Measurements from ENCODE around the gene USP12.
"Not testable (repeated sequence)": the region's sequence is repeated elsewhere in the genome, so short reads cannot be mapped to it uniquely, and the experiment has no call there.

USP12 gene

DNA sequence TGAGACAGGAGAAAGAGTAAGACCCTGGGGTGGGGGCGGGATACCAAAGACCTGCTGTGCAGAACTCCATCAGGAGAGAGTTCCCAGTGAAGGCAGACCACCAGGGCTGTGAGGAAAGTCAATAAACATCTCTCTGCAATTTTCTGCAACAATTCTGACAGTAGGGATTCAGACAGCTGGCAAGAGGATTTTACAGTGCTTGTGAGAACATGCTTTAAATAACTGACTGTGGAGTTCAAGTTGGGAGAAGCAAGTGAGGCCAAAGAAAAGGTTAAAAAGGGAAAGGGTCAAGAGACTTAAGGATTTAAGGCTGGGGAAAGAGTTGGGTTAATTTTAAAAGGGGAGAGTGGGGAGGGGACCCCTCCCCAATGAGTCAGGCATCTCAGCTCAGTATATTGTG, 98.4 kb downstream of the USP12 start:
- no peak for DNase-seq (ENCODE audit: low spot score)

GRCh38 chr13:27066123-27066522, 105.5 kb downstream of the USP12 start:
- not testable (repeated sequence) for DNase-seq (ENCODE audit: low spot score)

DNA sequence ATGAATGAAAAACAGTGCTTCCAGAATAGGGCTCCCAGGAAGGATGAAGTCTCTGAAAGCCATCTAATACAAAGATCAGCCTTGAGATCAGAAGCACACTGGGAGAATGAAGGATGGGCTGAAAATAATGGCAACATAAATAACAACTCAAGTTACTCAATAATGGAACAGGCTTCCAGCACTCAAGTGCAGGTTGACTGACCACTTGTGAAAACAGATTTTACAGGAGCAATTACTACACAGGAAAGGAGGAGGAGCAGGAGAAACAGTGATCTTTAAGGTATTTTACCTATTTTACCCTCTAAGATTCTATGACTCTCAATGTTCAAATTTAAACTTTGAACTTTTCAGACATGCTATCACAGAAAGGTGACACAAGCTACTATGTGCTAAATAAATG, 106.0 kb downstream of the USP12 start:
- DNase-seq (ENCODE audit: low spot score): no peak

- DNase-seq (ENCODE audit: low spot score): no peak
These were observed 107.2 kb downstream of the USP12 start for GRCh38 chr13:27064252-27064995.

GRCh38 chr13:27057817-27058216, 113.8 kb downstream of the USP12 start:
- no peak for DNase-seq (ENCODE audit: low spot score)

- no peak for DNase-seq (ENCODE audit: low spot score)
These were observed 116.1 kb downstream of the USP12 start for GRCh38 chr13:27055526-27055925.

DNA sequence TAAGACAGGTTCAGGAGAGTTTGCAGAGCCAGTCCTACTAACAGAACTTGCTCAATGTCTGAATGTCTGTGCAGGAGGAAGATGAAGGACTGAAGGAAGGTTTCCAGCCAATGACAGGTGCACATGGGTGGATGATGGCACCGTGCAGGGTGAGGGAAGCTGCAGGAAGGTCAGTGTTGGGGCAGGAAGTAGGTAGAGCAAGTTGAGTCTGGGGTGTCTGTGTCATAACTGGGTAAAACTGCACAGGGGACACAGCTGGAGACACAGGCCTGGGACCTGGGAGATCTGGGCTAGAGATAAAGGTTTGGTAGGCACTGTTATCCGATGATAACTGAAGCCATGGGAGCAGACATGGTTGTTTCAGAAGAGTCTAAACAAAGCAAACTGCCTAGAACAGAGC, 116.9 kb downstream of the USP12 start:
- no peak for DNase-seq (ENCODE audit: low spot score)

DNA sequence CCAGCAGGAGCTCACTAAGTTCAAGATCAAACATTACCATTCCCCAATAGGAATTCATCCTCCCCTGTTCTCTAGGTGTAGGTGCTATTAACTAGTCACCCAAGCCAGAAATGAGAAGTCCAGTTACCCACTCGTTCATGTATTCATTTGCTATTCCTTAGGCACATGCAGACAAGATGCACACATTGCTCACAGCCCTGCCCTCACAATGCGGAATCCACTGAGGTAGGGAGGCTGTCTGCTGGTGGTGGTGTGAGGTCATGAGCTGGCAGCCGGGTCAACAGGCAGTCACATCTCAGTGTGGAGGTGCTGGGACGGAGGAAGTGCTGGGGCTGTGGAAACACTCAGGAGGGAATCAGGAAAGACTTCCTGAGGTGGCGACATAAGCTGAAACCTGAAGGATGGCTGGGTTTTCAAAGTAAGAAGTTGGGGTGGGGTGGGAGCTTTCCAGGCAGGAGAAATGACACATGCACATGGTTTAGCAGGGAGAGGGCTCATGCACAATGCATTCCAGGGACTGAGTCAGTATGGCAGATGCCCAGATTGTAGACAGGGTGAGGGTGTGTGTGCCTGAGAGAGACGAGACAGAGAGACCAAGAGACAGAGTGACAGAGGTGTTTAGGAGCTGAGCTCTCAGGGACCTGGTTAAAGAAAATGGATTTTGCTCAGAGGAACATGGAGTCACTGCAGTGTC, 117.6 kb downstream of the USP12 start:
- no peak for DNase-seq (ENCODE audit: low spot score)

DNA sequence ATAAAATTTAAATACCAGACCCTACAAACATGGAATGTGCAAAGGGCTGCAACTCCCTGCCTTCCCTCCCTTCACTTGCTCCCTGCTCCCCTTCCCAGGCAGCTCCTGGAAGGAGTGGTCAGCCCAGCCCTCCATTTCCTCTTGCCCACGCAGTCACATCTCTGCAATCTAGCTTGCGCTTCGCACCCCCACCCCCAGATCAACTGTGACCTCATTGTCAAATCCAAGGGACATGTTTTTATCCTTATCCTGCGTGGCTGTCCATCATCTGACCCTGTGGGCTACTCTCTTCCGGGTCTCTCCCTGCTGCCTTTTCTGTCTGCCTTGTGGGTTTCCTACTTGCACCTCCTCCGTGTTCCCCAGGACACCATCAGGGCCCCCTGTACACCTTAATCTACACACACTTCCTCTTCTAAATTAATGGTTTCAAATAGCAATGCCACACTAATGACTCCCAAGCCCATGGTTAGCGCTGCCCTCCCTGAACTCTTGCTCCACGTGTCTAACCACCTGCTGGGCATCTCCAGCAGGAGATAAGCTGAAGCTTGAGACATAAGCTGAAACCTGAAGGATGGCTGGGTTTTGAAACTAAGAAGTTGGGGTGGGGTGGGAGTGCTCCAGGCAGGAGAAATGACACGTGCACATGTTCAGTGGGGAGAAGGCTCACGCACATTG, 118.3 kb downstream of the USP12 start:
- no peak for DNase-seq (ENCODE audit: low spot score)

- DNase-seq (ENCODE audit: low spot score): no peak
These were observed 118.9 kb downstream of the USP12 start for GRCh38 chr13:27052551-27053208.

GRCh38 chr13:27047081-27047480, 124.5 kb downstream of the USP12 start:
- no peak for DNase-seq (ENCODE audit: low spot score)

DNA sequence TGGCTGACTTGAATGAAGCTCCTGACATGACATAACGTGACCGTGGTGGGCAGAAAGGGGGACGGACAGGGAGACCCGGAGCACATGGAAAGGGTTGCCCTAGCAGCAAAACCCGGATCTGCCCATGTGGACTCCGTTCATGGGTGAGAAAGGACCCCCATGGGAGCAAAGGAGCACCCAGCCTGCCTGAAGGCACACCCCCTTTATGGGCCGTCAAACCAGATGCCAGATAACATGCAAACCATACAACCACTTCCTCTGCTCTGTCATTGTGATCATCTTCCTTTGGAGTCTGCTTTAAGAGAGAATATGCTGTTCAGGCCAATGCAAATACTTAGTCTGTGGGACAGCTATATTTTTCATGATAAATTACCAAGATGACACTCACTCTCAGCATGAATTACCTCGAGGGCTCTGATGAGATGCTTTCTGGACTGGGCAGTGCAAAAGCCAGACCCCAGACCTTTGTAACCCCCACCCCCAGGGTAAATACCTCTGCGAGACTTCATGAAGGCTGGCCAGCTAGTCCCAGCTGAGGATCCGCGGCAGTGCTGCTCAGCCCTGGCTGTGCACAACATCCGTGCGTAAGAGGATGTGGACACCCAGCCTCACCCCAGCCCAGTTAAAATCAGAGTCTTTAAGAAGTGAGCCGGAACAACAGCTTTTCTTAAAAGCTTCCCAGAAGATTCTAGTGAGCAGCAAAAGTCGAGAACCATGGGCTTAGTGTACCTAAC, 126.6 kb downstream of the USP12 start:
- DNase-seq (ENCODE audit: low spot score): no peak

GRCh38 chr13:27043013-27043412, 128.6 kb downstream of the USP12 start:
- peak; percentile 96 for DNase-seq (ENCODE audit: low spot score)

GRCh38 chr13:27041341-27041740, 130.3 kb downstream of the USP12 start:
- DNase-seq (ENCODE audit: low spot score): no peak

DNA sequence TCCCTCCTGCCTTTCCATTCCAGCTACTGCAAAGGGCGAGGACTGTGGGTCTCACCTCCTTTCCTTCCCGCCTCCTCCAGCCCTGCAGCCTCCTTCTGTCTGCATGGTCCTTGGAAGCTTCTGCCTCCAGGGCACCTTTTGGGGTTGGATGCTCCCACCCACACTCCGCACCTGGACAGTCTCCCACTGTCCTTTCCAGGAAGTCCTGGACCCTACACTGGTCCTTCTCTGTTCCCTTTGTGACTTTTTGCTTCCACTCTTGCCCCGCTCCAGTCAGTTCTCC, 130.8 kb downstream of the USP12 start:
- no peak for DNase-seq (ENCODE audit: low spot score)

GRCh38 chr13:27039171-27039701, 132.4 kb downstream of the USP12 start:
- no peak for DNase-seq (ENCODE audit: low spot score)

- peak; percentile 63 for DNase-seq (ENCODE audit: low spot score)
These were observed 133.3 kb downstream of the USP12 start for GRCh38 chr13:27038323-27038722.

- no peak for DNase-seq (ENCODE audit: low spot score)
These were observed 134.0 kb downstream of the USP12 start for GRCh38 chr13:27037571-27037970.

DNA sequence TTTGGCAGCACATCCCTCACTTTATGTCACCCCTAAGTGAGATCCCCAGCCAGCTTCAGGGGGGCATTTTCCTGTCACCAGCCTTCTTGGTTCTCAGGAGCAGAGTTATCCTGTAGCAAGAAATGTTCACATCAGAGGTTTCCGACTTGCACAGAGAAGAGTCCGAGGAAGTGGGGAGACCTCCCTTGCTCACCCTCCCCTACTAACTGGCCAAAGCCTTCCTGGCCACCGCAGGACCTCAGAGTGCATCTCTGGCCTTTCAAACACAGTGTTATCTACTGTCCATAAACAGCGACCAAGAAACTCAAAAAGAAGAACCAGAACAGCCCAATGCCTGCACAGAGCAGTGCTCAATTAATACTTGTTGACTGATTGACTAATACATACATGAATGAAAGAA, 134.4 kb downstream of the USP12 start:
- DNase-seq (ENCODE audit: low spot score): no peak

GRCh38 chr13:27036236-27036981, 135.2 kb downstream of the USP12 start:
- peak; percentile 42 for DNase-seq (ENCODE audit: low spot score)

DNA sequence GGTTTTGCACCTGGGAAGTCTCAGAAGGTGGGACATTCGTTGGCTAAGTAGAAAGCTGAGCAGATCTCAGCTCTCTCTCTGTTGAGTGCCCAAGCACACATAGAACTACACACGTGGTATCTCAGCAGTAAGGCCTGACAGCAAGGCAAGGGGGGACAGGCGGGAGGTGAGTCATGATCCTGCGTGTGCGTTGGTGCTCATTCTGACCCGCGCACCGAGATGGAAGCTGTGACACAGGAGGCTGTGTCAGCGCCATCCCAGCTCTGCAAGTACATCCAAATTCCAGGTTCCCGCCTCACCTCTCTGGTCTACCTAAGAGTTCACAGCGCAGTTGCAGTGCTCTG, 135.7 kb downstream of the USP12 start:
- no peak for DNase-seq (ENCODE audit: low spot score)

All from COLO829 (cell line).